Esophagus squamous epithelium (tissue), 4 donors: ENCODE measurements around the gene CRELD2.

Experiments used
- CTCF ChIP-seq, 6 experiments: fragments of 450-650 bp in 4 of 6; fragments of 200-600 bp in 2 of 6; sonication (generic) in 2 of 6; IDR thresholded peaks; one replicate each; pipeline ENCODE4 v1.5.1; 2016 to 2019; ENCODE audit warnings: antibody characterized with exemption in 6 of 6, mild to moderate bottlenecking in 4 of 6, moderate library complexity in 4 of 6
- POLR2A ChIP-seq, 4 donors: fragments of 450-650 bp; IDR thresholded peaks; one replicate each; pipeline ENCODE4 v1.6.1; 2017; ENCODE audit warnings: antibody characterized with exemption in 4 of 4, mild to moderate bottlenecking in 4 of 4, moderate library complexity in 3 of 4

- no peak for TF ChIP-seq CTCF (IDR thresholded peaks at IDR 0.05)
- no peak for TF ChIP-seq POLR2A (IDR thresholded peaks at IDR 0.05)
Measured at GRCh38 chr22:49928185-49928495, 9.7 kb downstream of the CRELD2 start.
